ENCODE data around the gene ZNF160.

- no peak for TF ChIP-seq CTCF (IDR thresholded peaks at IDR 0.05 in 2 of 3, conservative IDR thresholded peaks at IDR 0.05 in 1 of 3; ENCODE audit: insufficient read depth in 2 of 3, low read depth in 1 of 3, low read length in 3 of 3)
- TF ChIP-seq CGGBP1 (CRISPR knock-in tag; IDR thresholded peaks at IDR 0.05): no peak
- TF ChIP-seq POLR2AphosphoS5 (IDR thresholded peaks at IDR 0.05; ENCODE audit: control insufficient read depth, insufficient read depth, low read depth, low read length): no peak
- TF ChIP-seq XRCC5 (IDR thresholded peaks at IDR 0.05; ENCODE audit: low read depth, low read length): no peak
- no peak for TF ChIP-seq ATF7 (IDR thresholded peaks at IDR 0.05)
- no peak for TF ChIP-seq HNRNPK (IDR thresholded peaks at IDR 0.05; ENCODE audit: low read depth, low read length, poor library complexity, severe bottlenecking)
- TF ChIP-seq ZNF134 (CRISPR knock-in tag; conservative IDR thresholded peaks at IDR 0.05): no peak
- TF ChIP-seq ZKSCAN1 (IDR thresholded peaks at IDR 0.05; ENCODE audit: low read depth, low read length): no peak
- no peak for TF ChIP-seq POLR3G (IDR thresholded peaks at IDR 0.05; ENCODE audit: extremely low read depth, insufficient read length, insufficient replicate concordance)
- no peak for TF ChIP-seq MXI1 (IDR thresholded peaks at IDR 0.05; ENCODE audit: low read depth, low read length)
- no peak for TF ChIP-seq POLR2A (conservative IDR thresholded peaks at IDR 0.05)
- no peak for TF ChIP-seq ZBTB34 (CRISPR knock-in tag; IDR thresholded peaks at IDR 0.05)
- TF ChIP-seq ATF3 (IDR thresholded peaks at IDR 0.05): no peak; the same call in 1 of the 2 replicates
- no peak for TF ChIP-seq ATF3 (CRISPR knock-in tag; conservative IDR thresholded peaks at IDR 0.05)
- TF ChIP-seq SNAPC5 (CRISPR knock-in tag; IDR thresholded peaks at IDR 0.05): no peak
Observed at GRCh38 chr19:53109527-53109926, 6.3 kb upstream of the ZNF160 start.

Measured in K562 (cell line).